Prostate gland (tissue), 2 donors: ENCODE data around the gene ATP6V1F. TPM values are rescaled to one million over a fixed set of nuclear protein-coding genes. Genes with fewer than 3 reads are reported as not detected.

Experiments used
- DNase-seq: peaks from one replicate; pipeline ENCODE4 v3.0.0-alpha.2; 2019; ENCODE audit warnings: low spot score
- H3K27ac ChIP-seq, 2 donors: fragments of 200-600 bp; sonication (generic); 2 replicates each; pipeline ENCODE4 v1.5.1; 2017 to 2019
- H3K27me3 ChIP-seq: fragments of 200-600 bp; sonication (generic); replicated peaks from 2 replicates; pipeline ENCODE4 v1.5.1; 2019; ENCODE audit not compliant: insufficient read depth
- H3K36me3 ChIP-seq, 2 donors: fragments of 200-600 bp; sonication (generic); 1 replicate in 1 of 2; 2 replicates in 1 of 2; pipeline versions ENCODE4 v1.5.1 to v1.8.1; 2017 to 2019
- H3K4me1 ChIP-seq: fragments of 200-600 bp; sonication (generic); replicated peaks from 2 replicates; pipeline ENCODE4 v1.5.1; 2019
- H3K4me3 ChIP-seq, 2 donors: fragments of 200-600 bp; sonication (generic); 2 replicates each; pipeline ENCODE4 v1.5.1; 2017 to 2019
- H3K9me3 ChIP-seq: fragments of 200-600 bp; sonication (generic); 2 replicates; pipeline ENCODE4 v1.5.1; 2017
- CTCF ChIP-seq, 4 experiments: fragments of 200-600 bp in 2 of 4; fragments of 450-650 bp in 2 of 4; sonication (generic) in 2 of 4; IDR thresholded peaks; 1 replicate in 3 of 4; 2 replicates in 1 of 4; pipeline ENCODE4 v1.5.1; 2016 to 2019; ENCODE audit warnings: antibody characterized with exemption in 4 of 4, mild to moderate bottlenecking in 2 of 4, moderate library complexity in 2 of 4
- POLR2A ChIP-seq: fragments of 450-650 bp; IDR thresholded peaks from one replicate; pipeline ENCODE4 v1.6.1; 2016; ENCODE audit warnings: antibody characterized with exemption, mild to moderate bottlenecking
- POLR2AphosphoS5 ChIP-seq: sonication (generic); formaldehyde crosslinking; IDR thresholded peaks from one replicate; pipeline ENCODE4 v1.6.1; 2017; ENCODE audit warnings: antibody characterized with exemption
- WGBS: methylation state at CpG from one replicate; pipeline ENCODE4 v1.1.5; 2018; 5-methylcytosine and 5-hydroxymethylcytosine counted together
- intact Hi-C: fragments of 100-400 bp; cut with DNase I; formaldehyde crosslinking; loops from one replicate; pipeline ENCODE4 v1.14.2; 2022
- total RNA-seq, 2 donors: library from RNA; depleted of rRNA; stranded (reverse); fragments of >200 nt; gene quantifications; one replicate each; pipeline ENCODE4 v1.1.0, GENCODE V29; 2016

ATP6V1F gene
- total RNA-seq, 2 donors from 2014 or later: 116 to 118 TPM

DNA sequence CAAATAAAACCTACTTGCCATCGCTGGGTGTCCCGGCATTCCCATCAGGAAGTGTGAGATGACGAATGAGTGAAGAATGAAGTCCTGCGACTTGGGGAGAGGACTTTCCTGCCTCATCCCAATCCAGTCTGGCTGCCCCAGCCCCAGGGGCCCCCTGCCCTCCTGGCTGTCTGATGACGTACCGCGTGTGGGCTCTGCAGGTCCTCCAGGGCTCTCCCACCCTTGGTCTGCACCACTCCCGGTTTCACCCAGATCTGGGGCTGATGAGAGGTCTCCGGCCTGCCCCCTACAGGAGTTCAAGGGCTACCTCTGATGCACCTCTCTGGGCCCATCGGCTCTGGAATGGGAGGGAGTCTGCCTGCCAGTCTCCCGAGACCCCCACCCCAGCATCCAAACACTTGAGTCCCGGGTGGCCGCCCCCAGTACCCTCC, 9.8 kb downstream of the ATP6V1F start:
- Histone ChIP-seq H3K27ac (no peak overlapping the region), H3K4me1 (peaks cover 3% of the 10 kb centered on the region), H3K4me3 (no peak overlapping the region), H3K27me3 (no peaks in the 10 kb centered on the region), H3K9me3 (no peaks in the 10 kb centered on the region), H3K36me3 (no peaks in the 10 kb centered on the region)
- no peak for TF ChIP-seq POLR2A
- no peak for DNase-seq
- intact Hi-C loops: no loop called here
- 81% methylated on average over 13 of the region's 13 CpGs for WGBS

GRCh38 chr7:128873234-128873633, 10.6 kb downstream of the ATP6V1F start:
- H3K9me3 ChIP-seq: no peaks in the 10 kb centered on the region
- no peak overlapping the region for H3K27ac ChIP-seq
- no peaks in the 10 kb centered on the region for H3K27me3 ChIP-seq
- H3K36me3 ChIP-seq: no peaks in the 10 kb centered on the region
- intact Hi-C loops: no loop called here
- no peak for DNase-seq
- peaks cover 3% of the 10 kb centered on the region for H3K4me1 ChIP-seq
- no peak overlapping the region for H3K4me3 ChIP-seq
- no peak for TF ChIP-seq CTCF (IDR thresholded peaks at IDR 0.05)
- TF ChIP-seq POLR2A: no peak
- TF ChIP-seq POLR2AphosphoS5: no peak
- 78% methylated on average over 9 of the region's 9 CpGs for WGBS

DNA sequence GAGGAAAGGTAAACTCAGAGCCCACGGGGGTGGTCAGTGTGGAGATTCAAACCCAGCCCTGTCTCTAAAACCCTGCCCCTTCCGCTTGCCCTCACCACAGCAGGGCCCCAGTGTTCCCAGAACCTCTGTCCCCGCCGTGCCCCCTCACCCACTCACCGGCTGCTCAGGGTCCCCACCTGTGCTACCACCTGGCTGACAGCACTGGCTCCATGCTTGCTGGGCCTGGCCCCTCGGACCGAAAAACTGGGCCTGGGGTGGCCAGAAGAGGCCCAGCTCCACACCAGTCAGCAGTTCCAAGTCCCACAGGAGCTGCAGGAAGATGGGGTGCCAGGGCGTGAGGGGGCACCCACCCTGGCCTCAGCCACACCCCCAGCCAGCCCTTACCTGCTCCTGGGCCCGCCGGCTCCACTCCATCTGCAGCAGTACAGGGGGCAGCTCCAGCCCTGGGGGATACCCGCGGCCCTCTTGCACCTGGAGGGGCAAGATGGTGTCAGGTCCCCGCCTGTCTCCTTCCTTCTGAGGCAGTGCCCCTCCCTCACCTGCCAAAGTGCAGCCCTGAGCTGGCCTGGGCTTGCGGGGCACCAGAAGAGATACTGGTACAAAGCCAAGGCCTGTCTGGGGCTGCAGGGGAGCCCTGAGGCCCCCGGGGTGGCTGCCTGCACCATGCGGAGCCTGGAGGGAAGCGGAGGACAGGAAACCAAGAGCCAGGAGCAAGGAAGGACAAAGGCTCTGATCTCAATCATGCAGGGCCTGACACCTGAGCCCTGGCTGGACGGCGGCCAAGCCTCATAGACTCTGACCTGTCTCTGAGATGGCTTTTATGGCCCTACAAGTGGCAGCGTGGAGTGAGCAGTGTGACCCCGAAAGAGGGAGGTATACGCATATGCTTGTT, 11.7 kb downstream of the ATP6V1F start:
- no peak for TF ChIP-seq POLR2A
- no peak for TF ChIP-seq CTCF (IDR thresholded peaks at IDR 0.05)
- no peak for TF ChIP-seq POLR2AphosphoS5

GRCh38 chr7:128875523-128875948, 12.9 kb downstream of the ATP6V1F start:
- no peak for DNase-seq
- no peaks in the 10 kb centered on the region for H3K9me3 ChIP-seq
- H3K27me3 ChIP-seq: no peaks in the 10 kb centered on the region
- H3K4me1 ChIP-seq: no peaks in the 10 kb centered on the region
- TF ChIP-seq CTCF (IDR thresholded peaks at IDR 0.05): no peak
- no peak for TF ChIP-seq POLR2AphosphoS5
- no peak for TF ChIP-seq POLR2A
- intact Hi-C loops: no loop called here
- no peak overlapping the region for H3K4me3 ChIP-seq
- H3K36me3 ChIP-seq: no peaks in the 10 kb centered on the region
- 62% methylated on average over 8 of the region's 8 CpGs for WGBS
- H3K27ac ChIP-seq: no peak overlapping the region

More for the DNA sequence above, 11.7 kb downstream of the ATP6V1F start:
- no peak overlapping the region for H3K4me3 ChIP-seq
- no peak overlapping the region for H3K27ac ChIP-seq
- H3K27me3 ChIP-seq: no peaks in the 10 kb centered on the region
- no peak for DNase-seq
- H3K36me3 ChIP-seq: no peaks in the 10 kb centered on the region
- 64% methylated on average over 21 of the region's 22 CpGs for WGBS
- H3K9me3 ChIP-seq: no peaks in the 10 kb centered on the region
- intact Hi-C loops: no loop called here
- H3K4me1 ChIP-seq: no peaks in the 10 kb centered on the region

GRCh38 chr7:128876127-128876526, 13.5 kb downstream of the ATP6V1F start:
- 60% methylated on average over 3 of the region's 3 CpGs for WGBS
- DNase-seq: no peak
- H3K27me3 ChIP-seq: no peaks in the 10 kb centered on the region
- H3K27ac ChIP-seq: no peak overlapping the region
- no peaks in the 10 kb centered on the region for H3K4me1 ChIP-seq
- no peak overlapping the region for H3K4me3 ChIP-seq
- H3K9me3 ChIP-seq: no peaks in the 10 kb centered on the region
- H3K36me3 ChIP-seq: no peaks in the 10 kb centered on the region
- intact Hi-C loops: no loop called here
- TF ChIP-seq POLR2A (no peak), CTCF (IDR thresholded peaks at IDR 0.05) (no peak), POLR2AphosphoS5 (no peak)
